NCI-H226 (cell line): ENCODE results near the gene FAM120A.
"Not testable (repeated sequence)": the region's sequence is repeated elsewhere in the genome, so short reads cannot be mapped to it uniquely, and the experiment has no call there.

Experiments
- DNase-seq: peaks from one replicate; pipeline ENCODE4 v3.0.0-alpha.2; 2015

The FAM120A gene

GRCh38 chr9:93512170-93512812 lies 60.8 kb downstream of the FAM120A start:
- DNase-seq: not testable (repeated sequence)

- no peak for DNase-seq
Measured at GRCh38 chr9:93513606-93514005, 62.1 kb downstream of the FAM120A start.

GRCh38 chr9:93517331-93517730 lies 65.8 kb downstream of the FAM120A start:
- DNase-seq: no peak

- no peak for DNase-seq
Measured at GRCh38 chr9:93520523-93520922, 69.0 kb downstream of the FAM120A start.

GRCh38 chr9:93522736-93523135 lies 71.3 kb downstream of the FAM120A start:
- DNase-seq: no peak

GRCh38 chr9:93523518-93524144 lies 72.1 kb downstream of the FAM120A start:
- DNase-seq: no peak

GRCh38 chr9:93525476-93525875 lies 74.0 kb downstream of the FAM120A start:
- DNase-seq: no peak

GRCh38 chr9:93531374-93531773 lies 79.9 kb downstream of the FAM120A start:
- no peak for DNase-seq

- no peak for DNase-seq
Measured at GRCh38 chr9:93532141-93532540, 80.7 kb downstream of the FAM120A start.

- no peak for DNase-seq
Measured at GRCh38 chr9:93533863-93534262, 82.4 kb downstream of the FAM120A start.

GRCh38 chr9:93536167-93536566 lies 84.7 kb downstream of the FAM120A start:
- no peak for DNase-seq

- no peak for DNase-seq
Measured at GRCh38 chr9:93536874-93537273, 85.4 kb downstream of the FAM120A start.

- DNase-seq: no peak
Measured at GRCh38 chr9:93540305-93540704, 88.8 kb downstream of the FAM120A start.

GRCh38 chr9:93541005-93541404 lies 89.5 kb downstream of the FAM120A start:
- DNase-seq: no peak

GRCh38 chr9:93541581-93542349 lies 90.3 kb downstream of the FAM120A start:
- no peak for DNase-seq

GRCh38 chr9:93543117-93543516 lies 91.6 kb downstream of the FAM120A start:
- DNase-seq: no peak

GRCh38 chr9:93546356-93546755 lies 94.9 kb downstream of the FAM120A start:
- no peak for DNase-seq

GRCh38 chr9:93549611-93550010 lies 98.1 kb downstream of the FAM120A start:
- DNase-seq: no peak

- no peak for DNase-seq
Measured at GRCh38 chr9:93552923-93553322, 101.4 kb downstream of the FAM120A start.

- DNase-seq: no peak
Measured at GRCh38 chr9:93555370-93555769, 103.9 kb downstream of the FAM120A start.

GRCh38 chr9:93557366-93558137 lies 106.1 kb downstream of the FAM120A start:
- DNase-seq: no peak

GRCh38 chr9:93558503-93558902 lies 107.0 kb downstream of the FAM120A start:
- DNase-seq: no peak

- DNase-seq: no peak
Measured at GRCh38 chr9:93560991-93561390, 109.5 kb downstream of the FAM120A start.
